Astrocyte of the spinal cord (primary cell): ENCODE results near the gene UGT1A8.

ENCODE experiments used
- DNase-seq: peaks from one replicate; pipeline ENCODE4 v3.0.0; 2011; ENCODE audit warnings: low read depth, low spot score
- H3K4me3 ChIP-seq: 2 replicates; pipeline ENCODE4 v1.5.1; 2011; ENCODE audit warnings: low read depth, mild to moderate bottlenecking, low read length, moderate library complexity
- in situ Hi-C: cut with HindIII; loops from 2 replicates; pipeline ENCODE4 v1.10.0; 2017; ENCODE audit warnings: low sequenced_read_pairs
- TF ChIP-seq, protein P1 (sequence below): IDR thresholded peaks from 2 replicates; pipeline ENCODE4 v1.5.1; 2012; ENCODE audit warnings: low read depth, mild to moderate bottlenecking, low read length, inconsistent platforms

Gene UGT1A8

DNA sequence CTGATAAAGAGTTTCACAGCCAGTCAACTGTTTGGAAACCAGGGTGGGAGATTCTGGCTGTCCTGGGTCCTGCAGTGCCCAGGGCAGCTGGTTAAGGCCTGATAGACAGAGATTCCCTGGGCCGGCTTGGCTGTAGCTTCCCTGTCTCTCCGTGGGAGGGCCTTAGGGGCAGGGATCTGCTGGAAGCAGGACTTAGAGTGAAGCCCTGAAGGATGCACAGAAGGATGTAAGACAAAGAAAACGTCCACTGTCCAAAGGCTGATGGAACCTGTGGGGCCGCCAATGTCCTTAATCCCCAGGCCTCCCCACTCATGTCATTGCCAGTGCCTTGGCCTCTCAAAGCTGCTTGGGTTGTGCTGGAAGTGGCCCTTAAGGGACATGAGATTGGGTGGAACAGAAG lies 193.7 kb downstream of the UGT1A8 start:
- no peak overlapping the region for H3K4me3 ChIP-seq
- no peak for DNase-seq
- in situ Hi-C loops = no loop called here
- TF ChIP-seq, protein P1, sequence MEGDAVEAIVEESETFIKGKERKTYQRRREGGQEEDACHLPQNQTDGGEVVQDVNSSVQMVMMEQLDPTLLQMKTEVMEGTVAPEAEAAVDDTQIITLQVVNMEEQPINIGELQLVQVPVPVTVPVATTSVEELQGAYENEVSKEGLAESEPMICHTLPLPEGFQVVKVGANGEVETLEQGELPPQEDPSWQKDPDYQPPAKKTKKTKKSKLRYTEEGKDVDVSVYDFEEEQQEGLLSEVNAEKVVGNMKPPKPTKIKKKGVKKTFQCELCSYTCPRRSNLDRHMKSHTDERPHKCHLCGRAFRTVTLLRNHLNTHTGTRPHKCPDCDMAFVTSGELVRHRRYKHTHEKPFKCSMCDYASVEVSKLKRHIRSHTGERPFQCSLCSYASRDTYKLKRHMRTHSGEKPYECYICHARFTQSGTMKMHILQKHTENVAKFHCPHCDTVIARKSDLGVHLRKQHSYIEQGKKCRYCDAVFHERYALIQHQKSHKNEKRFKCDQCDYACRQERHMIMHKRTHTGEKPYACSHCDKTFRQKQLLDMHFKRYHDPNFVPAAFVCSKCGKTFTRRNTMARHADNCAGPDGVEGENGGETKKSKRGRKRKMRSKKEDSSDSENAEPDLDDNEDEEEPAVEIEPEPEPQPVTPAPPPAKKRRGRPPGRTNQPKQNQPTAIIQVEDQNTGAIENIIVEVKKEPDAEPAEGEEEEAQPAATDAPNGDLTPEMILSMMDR = no peak

- in situ Hi-C loops = no loop called here
- H3K4me3 ChIP-seq = no peak overlapping the region
- TF ChIP-seq, protein P1 = no peak
- no peak for DNase-seq
These were observed 194.3 kb downstream of the UGT1A8 start for GRCh38 chr2:233811732-233812131.

GRCh38 chr2:233813236-233814055 lies 196.0 kb downstream of the UGT1A8 start:
- in situ Hi-C loops = no loop called here
- no peak overlapping the region for H3K4me3 ChIP-seq
- DNase-seq = no peak
- TF ChIP-seq, protein P1 = no peak

DNA sequence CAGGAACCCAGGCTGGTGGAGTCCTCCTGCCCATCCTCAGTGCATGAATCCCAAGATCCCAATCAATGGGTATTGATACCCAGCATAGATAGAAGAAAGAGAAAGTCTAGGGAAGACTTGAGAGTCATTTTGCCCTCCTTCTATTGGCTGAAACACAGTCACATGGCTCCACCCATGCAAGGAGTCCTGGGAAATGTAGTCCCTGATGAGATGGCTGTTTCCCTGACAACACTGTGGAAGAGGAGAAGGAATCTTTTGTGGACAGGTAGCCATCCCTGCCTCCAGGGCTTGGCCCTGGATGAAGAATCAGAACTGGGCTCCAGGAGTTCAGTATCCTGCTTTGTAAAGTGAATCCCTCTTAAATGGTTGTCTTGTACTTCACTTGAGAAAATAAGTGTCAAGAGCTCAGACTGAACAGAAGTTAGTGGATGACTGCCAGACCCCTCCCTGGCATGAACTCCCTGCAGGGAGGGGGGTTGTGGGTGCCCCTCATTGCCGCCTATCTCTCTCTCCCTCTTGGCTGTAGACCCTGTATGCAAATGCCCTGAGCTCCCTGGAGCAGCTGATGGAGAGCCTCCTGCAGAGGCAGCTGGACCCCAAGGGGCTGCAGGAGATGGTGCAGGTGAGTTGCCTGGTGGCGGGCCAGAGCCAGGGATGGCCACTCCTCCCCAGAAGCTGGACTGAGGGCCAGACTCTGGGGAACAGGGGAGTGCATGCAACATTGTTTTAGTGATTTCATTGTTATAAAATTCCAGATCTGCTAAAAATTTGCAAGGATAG lies 196.8 kb downstream of the UGT1A8 start:
- TF ChIP-seq, protein P1 = no peak
- no peak for DNase-seq
- H3K4me3 ChIP-seq = no peak overlapping the region
- in situ Hi-C loops = no loop called here

- TF ChIP-seq, protein P1 = no peak
- in situ Hi-C loops = no loop called here
- H3K4me3 ChIP-seq = no peak overlapping the region
- DNase-seq = no peak
These were observed 198.4 kb downstream of the UGT1A8 start for GRCh38 chr2:233815861-233816260.

DNA sequence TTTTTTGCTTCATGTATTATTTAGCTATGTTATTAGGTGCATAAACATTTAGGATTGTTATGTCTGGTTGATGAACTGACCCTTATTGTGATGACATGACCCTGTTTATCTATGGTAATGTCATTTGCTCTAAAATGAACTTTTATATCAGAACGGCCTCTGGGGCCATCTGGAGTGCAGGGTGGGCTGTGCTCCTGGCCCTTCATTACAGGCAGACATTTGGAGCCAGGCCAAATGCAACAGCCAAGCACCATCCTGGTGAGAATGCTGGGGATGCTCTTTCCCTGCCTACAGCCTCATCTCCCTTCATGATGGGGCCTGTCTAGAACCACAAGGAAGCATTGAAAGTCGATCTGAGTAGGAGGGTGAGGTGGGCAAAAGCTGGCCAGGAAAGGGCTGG lies 198.9 kb downstream of the UGT1A8 start:
- no peak overlapping the region for H3K4me3 ChIP-seq
- no peak for DNase-seq
- in situ Hi-C loops = no loop called here
- TF ChIP-seq, protein P1 = no peak
